HG02623 (cell line): ENCODE measurements around the gene COLGALT1.
"Not testable (repeated sequence)": the region's sequence is repeated elsewhere in the genome, so short reads cannot be mapped to it uniquely, and the experiment has no call there.

ENCODE experiments used
- ATAC-seq: cut with Tn5 transposase; IDR thresholded peaks from one replicate; pipeline ENCODE4 v1.9.1; 2021; ENCODE audit warnings: moderate library complexity; ENCODE audit not compliant: unreplicated experiment

COLGALT1 gene

GRCh38 chr19:17557466-17557865 is 2.0 kb downstream of the COLGALT1 start:
- ATAC-seq, result no peak

- ATAC-seq, result no peak
Measured at GRCh38 chr19:17560205-17560595, 4.8 kb downstream of the COLGALT1 start.

GRCh38 chr19:17562097-17562496 is 6.6 kb downstream of the COLGALT1 start:
- ATAC-seq, result no peak

- ATAC-seq, result no peak
Measured at GRCh38 chr19:17562561-17562960, 7.1 kb downstream of the COLGALT1 start.

GRCh38 chr19:17564781-17565180 is 9.3 kb downstream of the COLGALT1 start:
- ATAC-seq, result no peak

GRCh38 chr19:17565611-17566010 is 10.2 kb downstream of the COLGALT1 start:
- ATAC-seq, result no peak

- no peak for ATAC-seq
Measured at GRCh38 chr19:17567940-17568339, 12.5 kb downstream of the COLGALT1 start.

GRCh38 chr19:17570291-17570690 is 14.8 kb downstream of the COLGALT1 start:
- not testable (repeated sequence) for ATAC-seq

GRCh38 chr19:17570791-17571190 is 15.3 kb downstream of the COLGALT1 start:
- ATAC-seq, result no peak

GRCh38 chr19:17572638-17573037 is 17.2 kb downstream of the COLGALT1 start:
- ATAC-seq, result no peak

GRCh38 chr19:17575871-17576757 is 20.7 kb downstream of the COLGALT1 start:
- ATAC-seq, result no peak

GRCh38 chr19:17576758-17577456 is 21.5 kb downstream of the COLGALT1 start:
- ATAC-seq, result no peak

- no peak for ATAC-seq
Measured at GRCh38 chr19:17577457-17578097, 22.1 kb downstream of the COLGALT1 start.

GRCh38 chr19:17579661-17580244 is 24.3 kb downstream of the COLGALT1 start:
- no peak for ATAC-seq

- ATAC-seq, result no peak
Measured at GRCh38 chr19:17580470-17581144, 25.2 kb downstream of the COLGALT1 start.

- no peak for ATAC-seq
Measured at GRCh38 chr19:17581211-17581874, 25.9 kb downstream of the COLGALT1 start.

GRCh38 chr19:17582613-17583012 is 27.2 kb downstream of the COLGALT1 start:
- ATAC-seq, result no peak

- no peak for ATAC-seq
Measured at GRCh38 chr19:17584132-17584531, 28.7 kb downstream of the COLGALT1 start.

- ATAC-seq, result not testable (repeated sequence)
Measured at GRCh38 chr19:17585395-17585794, 29.9 kb downstream of the COLGALT1 start.

GRCh38 chr19:17590866-17591265 is 35.4 kb downstream of the COLGALT1 start:
- ATAC-seq, result no peak
